HuH-7 (cell line): Measurements from ENCODE around the gene DNAJC2.
"Not testable (repeated sequence)": the region's sequence is repeated elsewhere in the genome, so short reads cannot be mapped to it uniquely, and the experiment has no call there.

Experiments
- DNase-seq: peaks from one replicate; pipeline ENCODE4 v3.0.0; 2011; ENCODE audit warnings: low spot score

Gene DNAJC2

GRCh38 chr7:103341466-103341865 is 3.1 kb downstream of the DNAJC2 start:
- no peak for DNase-seq

GRCh38 chr7:103338864-103339263 is 5.7 kb downstream of the DNAJC2 start:
- no peak for DNase-seq

GRCh38 chr7:103336761-103337160 is 7.8 kb downstream of the DNAJC2 start:
- DNase-seq: no peak

- no peak for DNase-seq
These were observed 18.8 kb downstream of the DNAJC2 start for GRCh38 chr7:103325744-103326143.

GRCh38 chr7:103317009-103317408 is 27.6 kb downstream of the DNAJC2 start:
- no peak for DNase-seq

- no peak for DNase-seq
These were observed 28.1 kb downstream of the DNAJC2 start for GRCh38 chr7:103316380-103316941.

- no peak for DNase-seq
These were observed 29.7 kb downstream of the DNAJC2 start for GRCh38 chr7:103314852-103315251.

GRCh38 chr7:103307503-103308231 is 36.9 kb downstream of the DNAJC2 start:
- DNase-seq: no peak

- no peak for DNase-seq
These were observed 43.1 kb downstream of the DNAJC2 start for GRCh38 chr7:103301441-103301840.

- DNase-seq: no peak
These were observed 44.9 kb downstream of the DNAJC2 start for GRCh38 chr7:103299660-103300059.

- DNase-seq: no peak
These were observed 46.8 kb downstream of the DNAJC2 start for GRCh38 chr7:103297837-103298179.

- DNase-seq: peak; percentile 89
These were observed 47.4 kb downstream of the DNAJC2 start, which contains the start of gene PMPCB for GRCh38 chr7:103296901-103297836. TSS of gene PMPCB (plus strand) at chr7:103297435. CDS start at chr7:103297460, 25 bp downstream.

- DNase-seq: no peak
These were observed 51.0 kb downstream of the DNAJC2 start for GRCh38 chr7:103293526-103293925.

- DNase-seq: no peak
These were observed 52.4 kb downstream of the DNAJC2 start for GRCh38 chr7:103292122-103292521.

- not testable (repeated sequence) for DNase-seq
These were observed 61.7 kb downstream of the DNAJC2 start for GRCh38 chr7:103282802-103283427.

GRCh38 chr7:103280803-103281155 is 63.8 kb downstream of the DNAJC2 start:
- not testable (repeated sequence) for DNase-seq

- peak; percentile 24 for DNase-seq
These were observed 64.4 kb downstream of the DNAJC2 start for GRCh38 chr7:103279963-103280802.

GRCh38 chr7:103279636-103279962 is 65.0 kb downstream of the DNAJC2 start:
- peak; percentile 26 for DNase-seq

GRCh38 chr7:103278195-103278594 is 66.4 kb downstream of the DNAJC2 start:
- not testable (repeated sequence) for DNase-seq

- DNase-seq: not testable (repeated sequence)
These were observed 69.7 kb downstream of the DNAJC2 start for GRCh38 chr7:103274867-103275266.

- DNase-seq: not testable (repeated sequence)
These were observed 71.2 kb downstream of the DNAJC2 start for GRCh38 chr7:103273374-103273773.
